ENCODE results near the gene RIPOR3. TPM values are rescaled to one million over a fixed set of nuclear protein-coding genes. Genes with fewer than 3 reads are reported as not detected.

The RIPOR3 gene, protein sequence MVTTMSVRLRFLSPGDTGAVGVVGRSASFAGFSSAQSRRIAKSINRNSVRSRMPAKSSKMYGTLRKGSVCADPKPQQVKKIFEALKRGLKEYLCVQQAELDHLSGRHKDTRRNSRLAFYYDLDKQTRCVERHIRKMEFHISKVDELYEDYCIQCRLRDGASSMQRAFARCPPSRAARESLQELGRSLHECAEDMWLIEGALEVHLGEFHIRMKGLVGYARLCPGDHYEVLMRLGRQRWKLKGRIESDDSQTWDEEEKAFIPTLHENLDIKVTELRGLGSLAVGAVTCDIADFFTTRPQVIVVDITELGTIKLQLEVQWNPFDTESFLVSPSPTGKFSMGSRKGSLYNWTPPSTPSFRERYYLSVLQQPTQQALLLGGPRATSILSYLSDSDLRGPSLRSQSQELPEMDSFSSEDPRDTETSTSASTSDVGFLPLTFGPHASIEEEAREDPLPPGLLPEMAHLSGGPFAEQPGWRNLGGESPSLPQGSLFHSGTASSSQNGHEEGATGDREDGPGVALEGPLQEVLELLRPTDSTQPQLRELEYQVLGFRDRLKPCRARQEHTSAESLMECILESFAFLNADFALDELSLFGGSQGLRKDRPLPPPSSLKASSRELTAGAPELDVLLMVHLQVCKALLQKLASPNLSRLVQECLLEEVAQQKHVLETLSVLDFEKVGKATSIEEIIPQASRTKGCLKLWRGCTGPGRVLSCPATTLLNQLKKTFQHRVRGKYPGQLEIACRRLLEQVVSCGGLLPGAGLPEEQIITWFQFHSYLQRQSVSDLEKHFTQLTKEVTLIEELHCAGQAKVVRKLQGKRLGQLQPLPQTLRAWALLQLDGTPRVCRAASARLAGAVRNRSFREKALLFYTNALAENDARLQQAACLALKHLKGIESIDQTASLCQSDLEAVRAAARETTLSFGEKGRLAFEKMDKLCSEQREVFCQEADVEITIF
- 0.13 TPM in 1 of 2 replicates, not detected in the other for total RNA-seq (2014; rRNA removed)
- 0.12 TPM for polyA plus RNA-seq (2012)

DNA sequence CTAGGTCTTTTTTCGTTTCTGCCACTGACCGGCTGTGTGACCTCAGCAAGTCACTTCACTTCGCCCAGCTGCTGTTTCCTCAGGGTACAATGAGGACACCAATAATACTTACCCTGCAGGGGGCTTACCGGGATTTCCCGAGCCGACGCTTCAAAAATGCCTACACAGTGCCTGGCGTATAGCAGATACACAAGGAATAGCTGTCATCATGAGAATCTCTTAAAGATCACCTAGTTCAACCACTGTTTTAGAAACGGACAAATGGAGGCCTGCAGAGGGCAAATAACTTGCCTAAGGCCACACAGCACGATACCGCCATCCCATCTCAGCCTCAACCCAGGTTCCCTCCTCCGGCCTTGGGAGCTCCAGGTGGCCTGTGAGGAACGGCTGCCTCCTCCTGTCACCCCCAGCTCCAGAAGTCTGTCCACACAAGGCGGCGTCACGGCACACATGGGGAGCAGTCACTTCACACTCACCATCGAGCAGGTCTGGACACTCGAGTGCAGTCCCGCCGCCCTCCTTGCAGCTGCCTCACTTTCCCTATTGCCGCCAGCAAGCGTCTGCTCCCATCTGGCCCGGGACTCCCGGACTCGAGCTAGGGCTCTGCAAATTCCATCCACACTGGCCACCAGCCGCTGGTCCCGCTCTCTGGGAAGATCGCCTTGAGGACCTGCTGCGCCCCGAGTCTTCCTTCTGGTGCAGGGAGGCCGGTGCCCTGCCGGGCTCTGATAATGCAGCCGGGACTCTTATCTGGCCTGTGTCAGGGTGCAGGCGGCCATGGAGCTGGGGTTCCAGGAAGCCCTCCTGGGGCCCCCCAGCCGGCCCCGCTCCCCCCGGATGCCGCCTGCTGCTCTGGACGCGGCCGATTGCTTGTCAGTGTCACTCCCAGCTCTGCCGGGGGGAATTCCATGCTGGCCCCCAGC lies at the start of gene RIPOR3:
Gene RIPOR3 (minus strand): TSS at position 893 of the 923 bp plus-strand sequence. CDS start 414 bp downstream, at position 479.
- DNase-seq (ENCODE audit: low read depth): no peak

DNA sequence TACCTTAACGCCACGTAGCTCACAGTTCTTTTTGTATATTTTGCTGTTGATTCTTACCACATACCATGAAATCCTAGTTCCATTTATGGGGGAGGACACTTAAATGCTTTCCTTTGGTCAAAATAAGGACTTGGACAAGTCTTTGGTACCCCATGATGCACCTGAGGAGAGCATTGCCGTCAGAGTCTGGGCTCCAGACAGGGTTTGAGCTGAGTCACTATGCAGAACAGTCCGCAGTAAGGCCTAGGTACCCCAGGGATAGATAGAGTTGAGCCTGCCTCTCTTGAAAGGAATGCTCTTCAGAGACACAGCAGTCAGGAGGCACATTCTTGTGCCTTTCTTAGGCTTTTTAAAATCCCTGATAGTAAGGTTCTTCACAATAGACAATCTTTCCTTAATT lies 46.0 kb upstream of the RIPOR3 start:
- DNase-seq (ENCODE audit: low read depth): no peak

DNA sequence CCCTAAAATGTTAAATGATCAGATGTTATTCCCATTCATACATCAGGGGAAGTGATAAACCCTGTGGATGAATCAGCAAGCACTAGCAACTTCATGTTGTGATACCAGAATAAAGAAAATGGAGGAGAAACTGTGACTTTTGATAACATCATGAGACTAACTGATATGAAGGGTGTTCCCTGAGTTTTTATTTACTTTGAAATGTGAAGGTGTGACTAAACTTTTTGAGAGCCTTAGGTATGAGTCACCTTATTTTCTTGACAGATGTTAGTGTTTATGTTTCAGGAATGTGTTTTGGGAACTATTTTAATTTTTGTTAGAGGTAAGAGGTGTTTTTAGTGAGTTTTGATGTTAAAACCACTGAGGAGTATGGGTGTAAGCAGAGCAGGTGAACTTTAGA lies 44.5 kb upstream of the RIPOR3 start:
- DNase-seq (ENCODE audit: low read depth): no peak

DNA sequence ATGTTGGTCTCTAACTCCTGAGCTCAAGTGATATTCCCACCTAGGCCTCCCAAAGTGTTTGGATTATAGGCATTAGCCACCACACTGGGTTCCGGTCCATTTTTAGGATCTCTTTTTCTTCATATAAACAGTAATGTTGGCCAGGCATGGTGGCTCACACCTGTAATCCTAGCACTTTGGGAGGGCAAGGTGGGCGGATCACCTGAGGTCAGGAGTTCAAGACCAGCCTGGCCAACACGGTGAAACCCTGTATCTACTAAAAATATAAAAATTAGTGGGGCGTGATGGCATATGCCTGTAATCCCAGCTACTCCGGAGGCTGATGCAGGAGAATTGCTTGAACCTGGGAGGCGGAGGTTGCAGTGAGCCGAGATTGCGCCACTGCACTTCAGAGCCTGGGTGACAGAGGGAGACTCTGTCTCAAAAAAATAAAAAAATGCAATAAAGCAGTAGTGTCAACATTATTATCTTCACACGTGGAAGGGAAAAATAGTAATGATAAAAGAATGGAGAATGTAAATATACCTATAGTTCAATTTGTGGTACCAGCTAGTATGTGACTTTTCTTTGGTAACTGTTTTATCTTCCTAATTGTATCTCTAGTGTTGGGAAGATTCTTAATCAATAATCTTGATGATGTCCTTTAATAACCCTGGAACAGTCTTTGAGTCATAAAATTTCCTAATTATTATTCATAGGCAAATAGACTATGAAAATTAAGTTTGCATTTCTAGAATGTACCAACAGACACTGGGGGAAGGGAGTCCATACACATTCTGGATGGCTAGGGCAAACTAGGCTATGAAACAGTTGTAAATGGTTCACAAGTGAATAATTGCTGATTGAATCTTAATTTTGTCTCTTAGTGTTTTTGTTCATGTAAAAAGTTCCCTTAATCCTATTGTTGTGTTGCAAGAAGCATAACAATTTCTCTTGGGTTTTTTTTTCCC lies 43.7 kb upstream of the RIPOR3 start:
- no peak for DNase-seq (ENCODE audit: low read depth)

DNA sequence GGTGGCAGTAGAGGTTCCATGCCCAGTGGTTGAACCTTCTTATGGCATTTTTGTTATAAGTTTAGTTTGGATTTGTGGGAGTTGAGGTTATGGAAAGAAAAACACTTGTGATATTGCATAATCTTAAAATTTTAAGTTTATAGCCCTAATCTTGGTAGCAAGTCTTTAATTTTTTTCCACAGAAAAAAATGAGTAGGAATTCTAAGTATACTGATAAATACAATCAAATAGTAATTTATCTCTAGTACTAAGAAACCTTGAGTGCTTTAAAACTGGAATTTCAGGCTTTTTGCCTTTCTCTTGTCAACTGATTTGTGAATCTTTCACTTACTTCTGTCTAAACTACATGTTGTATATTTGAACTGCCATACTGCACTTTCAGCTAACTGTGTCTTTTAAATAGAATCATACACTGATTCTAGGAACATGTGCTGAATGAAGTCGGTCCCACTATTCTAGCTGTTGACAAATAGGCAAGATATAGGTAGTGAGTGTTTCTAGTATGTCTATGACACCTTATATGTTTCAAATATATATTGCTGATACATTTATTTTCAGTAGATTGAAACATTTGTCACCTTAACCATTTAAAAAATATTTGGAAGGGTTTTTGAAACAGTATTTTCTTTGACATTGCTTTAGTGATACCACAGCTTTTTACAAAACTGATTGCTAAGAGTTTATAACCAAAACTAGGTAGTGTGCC lies 42.5 kb upstream of the RIPOR3 start:
- no peak for DNase-seq (ENCODE audit: low read depth)

DNA sequence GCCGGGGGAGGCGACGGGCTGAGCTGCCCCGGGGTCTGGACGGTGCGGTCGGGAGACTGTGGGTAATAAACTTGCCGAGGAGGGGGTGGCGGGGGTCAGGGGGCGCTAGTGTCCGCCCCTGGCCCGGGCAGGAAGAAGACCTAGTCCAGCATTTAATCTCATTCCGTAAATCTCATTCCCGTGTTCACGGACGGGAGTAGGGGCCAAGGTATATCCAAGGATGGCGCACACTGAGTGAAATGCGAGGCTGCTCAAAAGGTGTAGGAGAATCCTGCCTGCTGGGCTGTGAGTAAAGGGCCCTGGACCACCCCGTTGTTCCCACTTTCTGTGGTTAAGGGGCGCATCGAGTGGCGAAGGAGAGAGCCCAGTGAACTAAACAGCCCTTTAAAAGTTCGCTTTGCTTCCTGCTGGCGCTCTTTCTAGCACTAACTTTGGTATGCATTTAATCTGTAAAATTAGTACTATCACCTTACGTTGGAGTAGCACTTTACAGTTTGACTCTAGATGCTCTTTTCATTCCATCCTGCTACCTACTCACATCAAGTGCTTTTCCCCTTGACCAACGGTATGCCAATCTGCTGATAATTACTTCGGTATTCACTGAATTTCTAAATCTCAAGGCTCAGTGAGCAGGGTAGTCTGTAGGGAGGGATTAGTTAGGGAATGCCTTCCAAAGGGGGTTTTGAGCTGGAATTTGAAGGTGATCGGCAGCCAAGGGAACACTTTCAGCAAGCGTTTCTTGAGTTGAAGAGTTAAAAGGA lies 40.8 kb upstream of the RIPOR3 start:
- DNase-seq (ENCODE audit: low read depth): no peak

DNA sequence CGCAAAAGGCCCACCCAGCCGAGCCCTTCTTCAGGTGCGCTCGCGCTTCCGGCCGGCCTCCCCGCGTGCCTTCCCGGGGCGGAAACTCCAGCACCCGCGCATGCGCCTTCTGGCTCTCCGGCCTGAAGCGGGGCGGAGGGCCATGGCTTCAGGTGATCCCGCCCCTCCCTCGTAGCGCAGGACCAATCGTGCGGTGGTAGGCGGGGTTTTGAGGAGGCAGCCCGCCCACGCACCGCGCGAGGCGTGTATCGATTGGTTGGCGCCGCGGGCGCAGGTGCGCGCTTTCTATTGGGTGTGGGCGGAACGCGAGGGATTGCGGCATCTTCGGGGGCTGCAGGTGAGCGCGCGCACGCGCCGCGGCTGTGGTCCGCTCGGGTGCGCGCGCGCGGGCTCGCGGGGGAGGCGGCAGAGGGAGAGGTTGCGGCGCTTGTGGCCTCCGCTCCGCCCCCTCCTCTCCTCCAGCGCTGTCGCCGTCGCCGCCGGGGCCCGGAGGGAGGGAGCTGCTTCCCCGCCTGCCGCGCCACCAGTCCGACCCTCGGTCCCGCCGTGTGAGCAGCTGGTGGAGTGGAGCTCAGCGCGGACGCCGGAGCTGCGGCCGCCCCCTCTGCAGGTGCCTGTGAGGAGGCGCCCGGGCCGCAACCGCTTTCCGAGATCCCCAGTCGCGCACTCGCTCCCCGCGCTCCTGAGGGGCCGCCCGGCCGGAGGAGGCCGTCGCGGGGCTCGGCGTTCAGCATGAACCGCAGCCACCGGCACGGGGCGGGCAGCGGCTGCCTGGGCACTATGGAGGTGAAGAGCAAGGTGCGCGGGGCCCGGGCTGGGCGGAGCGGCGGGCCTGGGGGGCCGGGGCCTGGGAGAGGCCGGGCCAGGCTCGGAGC lies 40.0 kb upstream of the RIPOR3 start, which contains the start of gene PARD6B:
Gene PARD6B (plus strand): TSS at position 526 of the 875 bp plus-strand sequence. CDS start 207 bp downstream, at position 733.
- peak; percentile 84 for DNase-seq (ENCODE audit: low read depth)

DNA sequence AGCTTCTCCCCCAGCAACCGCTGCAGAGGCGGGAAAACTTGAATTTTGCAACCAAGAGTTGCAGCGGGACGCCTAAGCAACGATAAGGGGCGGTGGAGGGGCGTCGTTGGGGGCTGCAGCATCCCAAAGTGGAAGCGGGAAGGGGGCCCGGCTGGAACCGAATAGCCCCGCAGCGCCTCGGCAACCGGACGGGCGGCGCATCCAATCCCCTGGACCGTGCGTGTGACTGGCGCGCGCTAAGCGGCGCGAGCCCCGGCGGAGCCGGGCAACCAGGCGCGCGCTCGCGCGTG lies 39.4 kb upstream of the RIPOR3 start:
- DNase-seq (ENCODE audit: low read depth): no peak

DNA sequence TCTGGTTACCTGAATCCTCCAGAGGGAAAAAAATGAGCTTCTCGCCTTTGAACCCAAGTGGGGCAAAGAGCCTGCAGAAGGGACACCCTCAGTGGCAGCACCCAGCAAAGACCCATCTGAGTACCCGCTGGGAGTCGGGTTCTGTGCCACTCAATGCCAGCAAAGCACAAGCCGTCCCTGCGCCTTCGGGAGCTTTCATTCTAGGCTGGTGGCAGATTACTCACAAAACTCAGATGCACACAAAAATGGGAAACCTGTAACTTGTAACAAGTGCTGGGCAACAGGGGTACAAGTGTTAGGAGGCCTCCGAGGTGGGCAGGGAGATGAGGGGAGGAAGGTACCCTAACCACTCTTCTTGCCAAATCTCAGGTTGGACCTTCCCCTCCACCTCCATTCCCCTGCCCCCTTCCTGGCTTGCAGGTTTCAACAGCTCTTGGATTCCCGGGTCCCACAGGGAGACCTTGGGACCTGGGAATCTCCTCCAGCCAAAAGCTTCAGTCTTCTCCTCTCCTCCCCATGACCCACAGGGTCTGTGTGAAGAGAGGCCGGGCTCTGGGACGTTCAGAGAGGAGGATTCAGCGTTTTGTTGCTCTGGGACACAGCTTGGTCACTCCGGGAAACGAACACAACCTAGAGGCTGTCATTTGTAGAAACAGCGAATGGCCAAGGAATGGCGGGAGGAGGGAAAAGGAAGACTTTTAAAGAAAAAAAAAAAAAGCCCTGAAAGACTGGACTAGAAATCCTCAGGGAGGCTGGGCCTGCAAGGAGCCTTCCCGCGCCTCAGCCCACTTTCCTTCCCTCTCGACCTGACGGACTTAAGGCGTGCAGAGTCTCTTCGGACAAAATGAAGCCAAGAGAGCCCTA lies 38.8 kb upstream of the RIPOR3 start:
- no peak for DNase-seq (ENCODE audit: low read depth)

DNA sequence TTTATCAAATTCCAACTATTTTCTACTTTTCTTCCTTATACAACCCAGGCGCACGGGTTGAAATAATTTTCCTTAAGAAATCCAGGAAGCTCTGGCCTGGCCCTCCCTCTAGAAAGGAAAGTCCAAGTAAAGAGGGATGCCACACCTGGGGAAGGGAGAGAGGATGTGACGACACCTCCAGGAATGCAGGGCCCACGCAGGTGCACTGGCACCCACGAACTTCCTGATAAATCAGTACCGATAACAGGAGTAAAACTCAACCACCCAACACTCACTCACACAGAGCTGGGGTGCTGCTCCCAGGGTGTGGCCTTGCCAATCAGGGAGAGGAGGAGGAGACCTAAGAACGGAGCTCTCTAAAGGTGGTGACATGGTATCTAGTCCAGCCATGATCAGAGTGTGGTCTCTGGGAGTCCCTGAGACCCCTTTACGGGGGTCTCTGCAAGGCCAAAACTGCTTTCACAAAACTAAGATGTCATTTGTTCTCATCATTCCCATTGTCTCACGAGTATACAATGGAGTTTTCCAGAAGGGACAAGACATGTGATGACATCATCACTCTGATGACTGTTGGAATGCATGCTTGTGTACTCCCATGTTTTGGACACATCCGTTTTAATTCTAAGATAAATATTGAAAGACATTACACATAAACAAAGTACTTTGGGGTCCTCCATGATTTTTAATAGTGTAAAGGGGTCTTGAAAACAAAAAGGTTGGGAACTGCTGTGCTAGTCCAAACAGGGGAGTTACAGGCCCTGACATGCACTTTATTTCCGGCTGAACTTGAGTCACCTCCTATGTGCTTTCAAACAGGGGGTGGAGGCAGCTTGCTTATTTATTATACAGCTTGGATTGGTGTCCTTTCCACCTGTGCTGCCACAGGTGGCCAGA lies 37.9 kb upstream of the RIPOR3 start:
- no peak for DNase-seq (ENCODE audit: low read depth)

DNA sequence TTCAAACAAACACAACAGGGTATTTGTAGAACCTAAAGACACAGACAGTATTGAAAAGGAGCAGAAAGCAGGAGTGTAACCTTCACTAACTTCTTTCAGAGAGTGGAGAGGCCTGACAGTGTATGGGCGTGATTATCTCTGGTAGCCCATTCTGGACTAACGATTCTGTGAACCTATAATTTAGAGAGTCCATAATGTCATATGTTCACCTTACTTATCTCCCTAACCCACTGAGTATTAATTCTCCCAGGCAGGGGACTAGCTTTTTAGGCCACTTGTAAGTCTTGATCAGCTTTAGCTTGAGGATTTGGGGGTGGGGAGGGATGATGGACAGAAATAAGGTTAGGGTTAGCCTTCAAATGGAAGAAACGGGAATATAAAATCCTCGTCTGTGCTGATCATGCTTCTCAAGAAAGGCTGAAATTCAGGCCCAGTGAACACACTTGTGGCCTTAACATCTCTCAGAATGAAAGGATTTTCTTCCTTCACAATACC lies 37.2 kb upstream of the RIPOR3 start:
- no peak for DNase-seq (ENCODE audit: low read depth)

DNA sequence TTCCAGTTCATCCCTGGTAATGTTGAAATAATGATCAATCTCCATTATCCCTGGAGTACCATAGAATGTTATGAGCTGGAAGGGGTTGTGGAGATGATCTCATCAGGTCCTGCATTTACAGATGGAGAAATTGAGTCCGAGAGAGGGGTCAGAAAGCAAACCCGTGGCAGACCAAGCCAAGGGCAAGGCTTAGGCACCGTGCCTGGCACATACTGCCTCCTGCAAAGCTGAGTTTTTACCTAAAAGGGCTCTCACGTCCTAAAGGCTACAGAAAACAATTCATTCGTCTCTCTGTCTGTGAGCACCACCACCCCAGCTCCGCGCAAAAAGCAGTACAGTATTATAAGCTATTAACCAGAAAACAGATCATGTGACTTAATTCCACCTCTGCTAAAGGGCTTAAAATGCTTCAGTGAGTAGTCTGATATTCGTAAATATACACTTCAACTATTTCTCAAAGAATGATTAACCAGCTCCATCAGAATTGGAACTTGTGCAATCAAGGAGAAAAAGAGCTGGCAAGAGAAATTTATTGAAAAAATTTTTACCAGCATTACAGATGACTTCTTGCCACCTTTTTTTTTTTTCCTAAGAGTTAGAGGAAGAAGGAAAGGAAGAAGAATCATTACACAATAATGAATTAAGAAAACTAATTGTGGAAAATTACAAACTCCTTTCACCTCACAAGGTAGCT lies 36.6 kb upstream of the RIPOR3 start:
- no peak for DNase-seq (ENCODE audit: low read depth)

DNA sequence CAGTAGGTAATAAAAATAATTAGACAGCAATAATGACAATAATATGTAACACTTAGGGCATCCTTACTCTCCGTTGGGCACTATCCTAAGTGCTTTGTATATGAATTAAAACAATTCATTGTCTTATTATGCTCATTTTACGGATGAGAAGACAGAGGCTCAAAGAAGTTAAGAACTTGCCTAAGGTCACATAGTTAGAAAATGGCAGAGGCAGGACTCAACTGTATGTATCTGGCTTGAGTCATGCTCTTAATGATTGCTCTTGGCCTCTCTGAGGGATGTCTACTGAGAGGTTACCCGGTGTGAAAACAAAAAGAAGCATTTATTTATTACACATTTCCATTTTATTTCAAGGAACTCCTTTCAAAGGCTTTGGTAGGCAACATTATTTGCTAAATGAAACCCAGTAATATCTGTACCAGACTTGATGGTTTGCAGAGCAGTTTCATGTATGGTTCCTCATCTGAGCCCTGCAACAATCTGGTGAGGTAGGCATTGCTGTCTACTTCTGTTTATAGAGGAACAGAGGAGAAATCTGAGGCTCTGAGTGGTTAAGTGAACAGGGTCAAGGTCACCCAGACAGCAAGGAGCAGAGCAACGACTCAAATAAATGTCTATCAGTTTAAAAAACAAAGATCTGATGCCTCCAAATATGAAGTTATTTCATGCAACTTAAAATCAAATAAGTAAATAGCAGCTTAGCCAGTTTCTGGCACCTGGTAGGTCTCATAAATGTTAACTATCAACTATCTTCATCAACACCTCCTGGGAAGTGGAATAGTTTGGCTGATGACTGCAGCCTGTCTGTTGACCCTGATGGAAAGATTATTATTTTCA lies 35.8 kb upstream of the RIPOR3 start:
- DNase-seq (ENCODE audit: low read depth): no peak

DNA sequence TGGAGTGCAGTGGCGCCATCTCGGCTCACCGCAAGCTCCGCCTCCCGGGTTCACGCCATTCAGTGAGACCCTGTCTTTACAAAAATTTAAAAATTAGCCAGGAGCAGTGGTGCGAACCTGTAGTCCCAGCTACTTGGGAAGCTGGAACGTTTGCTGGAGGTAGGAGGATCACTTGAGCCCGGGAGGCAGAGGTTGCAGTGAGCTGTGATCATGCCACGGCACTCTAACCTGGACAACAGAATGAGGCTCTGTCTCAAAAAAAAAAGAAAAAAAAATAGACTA lies 34.3 kb upstream of the RIPOR3 start:
- DNase-seq (ENCODE audit: low read depth): no peak

Measured in LHCN-M2 (cell line).